Fibroblast of skin of right quadriceps (primary cell): Measurements from ENCODE around the gene KTI12.
"Not testable (repeated sequence)": the region's sequence is repeated elsewhere in the genome, so short reads cannot be mapped to it uniquely, and the experiment has no call there.

Experiments used
- DNase-seq: peaks from one replicate; pipeline ENCODE4 v3.0.0-alpha.2; 2013

KTI12 gene

GRCh38 chr1:52037909-52038308, 4.3 kb upstream of the KTI12 start:
- no peak for DNase-seq

GRCh38 chr1:52037402-52037814, 3.8 kb upstream of the KTI12 start:
- DNase-seq, result no peak

- no peak for DNase-seq
These were observed 407 bp upstream of the KTI12 start for GRCh38 chr1:52034050-52034384.

- DNase-seq, result peak; percentile 28
These were observed 852 bp downstream of the KTI12 start for GRCh38 chr1:52032785-52033131.

- DNase-seq, result peak; percentile 4
These were observed 1.4 kb downstream of the KTI12 start for GRCh38 chr1:52032124-52032784.

- not testable (repeated sequence) for DNase-seq
These were observed 4.8 kb downstream of the KTI12 start for GRCh38 chr1:52028839-52029238.

GRCh38 chr1:52028328-52028727, 5.3 kb downstream of the KTI12 start:
- no peak for DNase-seq

- no peak for DNase-seq
These were observed 7.3 kb downstream of the KTI12 start for GRCh38 chr1:52026278-52026677.

GRCh38 chr1:52022133-52022532, 11.5 kb downstream of the KTI12 start:
- DNase-seq, result no peak

GRCh38 chr1:52008071-52008809, 25.4 kb downstream of the KTI12 start:
- DNase-seq, result no peak

GRCh38 chr1:52007215-52008002, 26.2 kb downstream of the KTI12 start:
- DNase-seq, result no peak

GRCh38 chr1:52006081-52006553, 27.5 kb downstream of the KTI12 start:
- not testable (repeated sequence) for DNase-seq

GRCh38 chr1:52005548-52005947, 28.1 kb downstream of the KTI12 start:
- peak; percentile 93 for DNase-seq

- no peak for DNase-seq
These were observed 29.7 kb downstream of the KTI12 start for GRCh38 chr1:52003877-52004276.

GRCh38 chr1:52002038-52002917, 31.3 kb downstream of the KTI12 start:
- peak; percentile 87 for DNase-seq

GRCh38 chr1:51998701-51999100, 34.9 kb downstream of the KTI12 start:
- no peak for DNase-seq

- DNase-seq, result no peak
These were observed 35.6 kb downstream of the KTI12 start for GRCh38 chr1:51997974-51998382.

- peak; percentile 56 for DNase-seq
These were observed 43.1 kb downstream of the KTI12 start, which contains the start of gene RAB3B for GRCh38 chr1:51990478-51990965. RAB3B (minus strand) TSS chr1:51990700; CDS start chr1:51977117, 13,583 bp downstream.

GRCh38 chr1:51989582-51990477, 43.8 kb downstream of the KTI12 start:
- DNase-seq, result no peak

GRCh38 chr1:51988254-51988653, 45.4 kb downstream of the KTI12 start:
- no peak for DNase-seq

GRCh38 chr1:51986718-51987117, 46.9 kb downstream of the KTI12 start:
- no peak for DNase-seq
